ENCODE measurements around the gene C7orf33. TPM values are rescaled to one million over a fixed set of nuclear protein-coding genes. Genes with fewer than 3 reads are reported as not detected.
"Not testable (repeated sequence)": the region's sequence is repeated elsewhere in the genome, so short reads cannot be mapped to it uniquely, and the experiment has no call there.

C7orf33 gene
- total RNA-seq, 3 donors from 2014 or later (not counting 1 experiment from before 2014, with no cell fraction given), result not detected

GRCh38 chr7:148570510-148570909 lies 20.1 kb upstream of the C7orf33 start:
- Histone ChIP-seq H3K9me3 (ENCODE audit: control insufficient read depth, insufficient read depth, low read length) (no peaks in the 10 kb centered on the region), H3K27me3 (ENCODE audit: control insufficient read depth, insufficient read depth, low read length) (no peaks in the 10 kb centered on the region), H3K36me3 (ENCODE audit: control insufficient read depth, insufficient read depth, low read length) (no peaks in the 10 kb centered on the region), H3K4me1 (ENCODE audit: control insufficient read depth, insufficient read depth, low read length) (no peaks in the 10 kb centered on the region), H3K27ac (ENCODE audit: low read length) (no peak overlapping the region), H3K4me3 (ENCODE audit: low read length) (no peak overlapping the region)
- ATAC-seq (no peak), DNase-seq (no peak)
- Mint-ChIP-seq H3K27me3 (ENCODE audit: low read depth in 2 of 2) (peaks cover 5 to 20% of the 10 kb centered on the region in 2 donors), H3K27ac (no peak overlapping the region), H3K4me1 (peaks cover 0 to 5% of the 10 kb centered on the region in 2 donors), H3K4me3 (no peak overlapping the region), H3K9me3 (no peaks in the 10 kb centered on the region), H3K36me3 (no peaks in the 10 kb centered on the region)
- 80% methylated on average over 2 of the region's 2 CpGs for WGBS (ENCODE audit: insufficient coverage)
- TF ChIP-seq, protein P1, sequence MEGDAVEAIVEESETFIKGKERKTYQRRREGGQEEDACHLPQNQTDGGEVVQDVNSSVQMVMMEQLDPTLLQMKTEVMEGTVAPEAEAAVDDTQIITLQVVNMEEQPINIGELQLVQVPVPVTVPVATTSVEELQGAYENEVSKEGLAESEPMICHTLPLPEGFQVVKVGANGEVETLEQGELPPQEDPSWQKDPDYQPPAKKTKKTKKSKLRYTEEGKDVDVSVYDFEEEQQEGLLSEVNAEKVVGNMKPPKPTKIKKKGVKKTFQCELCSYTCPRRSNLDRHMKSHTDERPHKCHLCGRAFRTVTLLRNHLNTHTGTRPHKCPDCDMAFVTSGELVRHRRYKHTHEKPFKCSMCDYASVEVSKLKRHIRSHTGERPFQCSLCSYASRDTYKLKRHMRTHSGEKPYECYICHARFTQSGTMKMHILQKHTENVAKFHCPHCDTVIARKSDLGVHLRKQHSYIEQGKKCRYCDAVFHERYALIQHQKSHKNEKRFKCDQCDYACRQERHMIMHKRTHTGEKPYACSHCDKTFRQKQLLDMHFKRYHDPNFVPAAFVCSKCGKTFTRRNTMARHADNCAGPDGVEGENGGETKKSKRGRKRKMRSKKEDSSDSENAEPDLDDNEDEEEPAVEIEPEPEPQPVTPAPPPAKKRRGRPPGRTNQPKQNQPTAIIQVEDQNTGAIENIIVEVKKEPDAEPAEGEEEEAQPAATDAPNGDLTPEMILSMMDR (IDR thresholded peaks at IDR 0.05), result no peak
- intact Hi-C loops (cut with micrococcal nuclease), result no loop called here

- H3K36me3 ChIP-seq (ENCODE audit: control insufficient read depth, insufficient read depth, low read length); H3K9me3 Mint-ChIP-seq; H3K9me3 ChIP-seq (ENCODE audit: control insufficient read depth, insufficient read depth, low read length); H3K27ac ChIP-seq (ENCODE audit: low read length); H3K27me3 ChIP-seq (ENCODE audit: control insufficient read depth, insufficient read depth, low read length); H3K4me3 Mint-ChIP-seq; DNase-seq; H3K36me3 Mint-ChIP-seq; intact Hi-C loops (cut with micrococcal nuclease); H3K4me1 ChIP-seq (ENCODE audit: control insufficient read depth, insufficient read depth, low read length); H3K4me1 Mint-ChIP-seq; H3K27ac Mint-ChIP-seq; ATAC-seq; H3K4me3 ChIP-seq (ENCODE audit: low read length): not testable (repeated sequence)
- 100% methylated on average over 1 of the region's 3 CpGs for WGBS (ENCODE audit: insufficient coverage)
- H3K27me3 Mint-ChIP-seq (ENCODE audit: low read depth in 2 of 2), result peaks cover 5 to 20% of the 10 kb centered on the region in 2 donors
Measured at GRCh38 chr7:148570973-148571372, 19.6 kb upstream of the C7orf33 start.

- Histone ChIP-seq H3K4me1 (ENCODE audit: control insufficient read depth, insufficient read depth, low read length) (no peaks in the 10 kb centered on the region), H3K27ac (ENCODE audit: low read length) (no peak overlapping the region), H3K4me3 (ENCODE audit: low read length) (no peak overlapping the region), H3K9me3 (ENCODE audit: control insufficient read depth, insufficient read depth, low read length) (no peaks in the 10 kb centered on the region), H3K27me3 (ENCODE audit: control insufficient read depth, insufficient read depth, low read length) (no peaks in the 10 kb centered on the region), H3K36me3 (ENCODE audit: control insufficient read depth, insufficient read depth, low read length) (no peaks in the 10 kb centered on the region)
- peaks cover 5 to 20% of the 10 kb centered on the region in 2 donors for H3K27me3 Mint-ChIP-seq (ENCODE audit: low read depth in 2 of 2)
- no peaks in the 10 kb centered on the region for H3K9me3 Mint-ChIP-seq
- H3K36me3 Mint-ChIP-seq, result no peaks in the 10 kb centered on the region
- peaks cover 0 to 11% of the 10 kb centered on the region in 2 donors for H3K4me1 Mint-ChIP-seq
- TF ChIP-seq, protein P1 (IDR thresholded peaks at IDR 0.05), result no peak
- H3K4me3 Mint-ChIP-seq, result no peak overlapping the region
- DNase-seq (no peak), ATAC-seq (no peak)
- H3K27ac Mint-ChIP-seq, result no peak overlapping the region
- intact Hi-C loops (cut with micrococcal nuclease), result no loop called here
- 90% methylated on average over 9 of the region's 9 CpGs for WGBS (ENCODE audit: insufficient coverage)
Measured at GRCh38 chr7:148571381-148571780, 19.2 kb upstream of the C7orf33 start.

GRCh38 chr7:148572067-148572522 lies 18.5 kb upstream of the C7orf33 start:
- no peak overlapping the region for H3K4me3 Mint-ChIP-seq
- Histone ChIP-seq H3K4me3 (ENCODE audit: low read length) (no peak overlapping the region), H3K27me3 (ENCODE audit: control insufficient read depth, insufficient read depth, low read length) (no peaks in the 10 kb centered on the region), H3K36me3 (ENCODE audit: control insufficient read depth, insufficient read depth, low read length) (no peaks in the 10 kb centered on the region), H3K27ac (ENCODE audit: low read length) (no peak overlapping the region), H3K9me3 (ENCODE audit: control insufficient read depth, insufficient read depth, low read length) (no peaks in the 10 kb centered on the region), H3K4me1 (ENCODE audit: control insufficient read depth, insufficient read depth, low read length) (no peaks in the 10 kb centered on the region)
- no peak for DNase-seq
- TF ChIP-seq, protein P1 (IDR thresholded peaks at IDR 0.05), result no peak
- WGBS (ENCODE audit: insufficient coverage), result 95% methylated on average over 7 of the region's 9 CpGs
- ATAC-seq, result no peak
- peaks cover 5 to 20% of the 10 kb centered on the region in 2 donors for H3K27me3 Mint-ChIP-seq (ENCODE audit: low read depth in 2 of 2)
- no peak overlapping the region for H3K27ac Mint-ChIP-seq
- H3K36me3 Mint-ChIP-seq, result no peaks in the 10 kb centered on the region
- no peaks in the 10 kb centered on the region for H3K9me3 Mint-ChIP-seq
- intact Hi-C loops (cut with micrococcal nuclease), result no loop called here
- peaks cover 0 to 11% of the 10 kb centered on the region in 2 donors for H3K4me1 Mint-ChIP-seq

GRCh38 chr7:148573581-148573980 lies 17.0 kb upstream of the C7orf33 start:
- H3K9me3 Mint-ChIP-seq; ATAC-seq; H3K27ac ChIP-seq (ENCODE audit: low read length); H3K9me3 ChIP-seq (ENCODE audit: control insufficient read depth, insufficient read depth, low read length); H3K4me3 ChIP-seq (ENCODE audit: low read length); H3K4me1 ChIP-seq (ENCODE audit: control insufficient read depth, insufficient read depth, low read length); H3K4me3 Mint-ChIP-seq; H3K27ac Mint-ChIP-seq; DNase-seq; H3K27me3 ChIP-seq (ENCODE audit: control insufficient read depth, insufficient read depth, low read length); H3K36me3 ChIP-seq (ENCODE audit: control insufficient read depth, insufficient read depth, low read length); H3K36me3 Mint-ChIP-seq; intact Hi-C loops (cut with micrococcal nuclease): not testable (repeated sequence)
- Mint-ChIP-seq H3K27me3 (ENCODE audit: low read depth in 2 of 2) (peaks cover 5 to 20% of the 10 kb centered on the region in 2 donors), H3K4me1 (peaks cover 0 to 11% of the 10 kb centered on the region in 2 donors)
